Peyer's patch (tissue), 4 donors: Measurements from ENCODE around the gene CDHR5. TPM values are rescaled to one million over a fixed set of nuclear protein-coding genes. Genes with fewer than 3 reads are reported as not detected.
A peak's percentile ranks its signal among the peaks of the same experiment; 100 is the strongest.

Experiments used
- DNase-seq, 3 donors: peaks; one replicate each; pipeline ENCODE4 v3.0.0-alpha.2; 2017 to 2019
- H3K27ac ChIP-seq, 4 donors: fragments of 200-600 bp; sonication (generic); one replicate each; pipeline ENCODE4 v1.5.1; 2016 to 2019
- H3K27me3 ChIP-seq, 2 donors: fragments of 200-600 bp; sonication (generic); one replicate each; pipeline ENCODE4 v1.5.1; 2019
- H3K36me3 ChIP-seq, 3 donors: fragments of 200-600 bp; sonication (generic); one replicate each; pipeline ENCODE4 v1.5.1; 2016 to 2019
- H3K4me1 ChIP-seq, 4 donors: fragments of 200-600 bp; sonication (generic); one replicate each; pipeline ENCODE4 v1.5.1; 2016 to 2019
- H3K4me3 ChIP-seq, 4 donors: fragments of 200-600 bp; sonication (generic); 1 replicate in 3 of 4; 2 replicates in 1 of 4; pipeline ENCODE4 v1.5.1; 2016 to 2019; ENCODE audit warnings: mild to moderate bottlenecking in 1 of 4
- H3K9me3 ChIP-seq, 4 donors: fragments of 200-600 bp; sonication (generic); one replicate each; pipeline ENCODE4 v1.5.1; 2016 to 2019; ENCODE audit warnings: mild to moderate bottlenecking in 1 of 4
- CTCF ChIP-seq, 6 experiments: fragments of 450-650 bp in 4 of 6; fragments of 200-600 bp in 2 of 6; sonication (generic) in 1 of 6; IDR thresholded peaks; one replicate each; pipeline ENCODE4 v1.5.1; 2017 to 2019; ENCODE audit warnings: antibody characterized with exemption in 6 of 6, mild to moderate bottlenecking in 3 of 6, moderate library complexity in 1 of 6
- POLR2A ChIP-seq, 2 donors: fragments of 450-650 bp; IDR thresholded peaks; one replicate each; pipeline ENCODE4 v1.5.1; 2017; ENCODE audit warnings: antibody characterized with exemption in 2 of 2, mild to moderate bottlenecking in 2 of 2, moderate library complexity in 2 of 2
- total RNA-seq, 4 donors: library from RNA; depleted of rRNA; stranded (reverse); fragments of >200 nt; gene quantifications; one replicate each; pipeline ENCODE4 v1.1.0, GENCODE V29; 2016

Gene CDHR5
- total RNA-seq, 4 donors from 2014 or later, result 77.6 to 1,696 (median 1,274) TPM

GRCh38 chr11:665062-665703 lies 40.4 kb upstream of the CDHR5 start:
- DNase-seq, result no peak
- TF ChIP-seq CTCF (IDR thresholded peaks at IDR 0.05) (no peak), POLR2A (IDR thresholded peaks at IDR 0.05) (no peak)
- no peak overlapping the region for H3K4me3 ChIP-seq
- H3K27me3 ChIP-seq, result no peaks in the 10 kb centered on the region
- H3K4me1 ChIP-seq, result no peaks in the 10 kb centered on the region
- H3K36me3 ChIP-seq, result peaks cover 0 to 4% (median 0%) of the 10 kb centered on the region in 3 donors
- peak overlapping the region in 1 of 4 donors; percentile 67 for H3K27ac ChIP-seq
- H3K9me3 ChIP-seq, result no peaks in the 10 kb centered on the region

- peak; percentile 61 to 84 (median 82) for DNase-seq
- Histone ChIP-seq H3K27ac (no peak overlapping the region), H3K36me3 (peaks cover 0 to 11% (median 0%) of the 10 kb centered on the region in 3 donors)
These were observed 38.0 kb upstream of the CDHR5 start for GRCh38 chr11:662689-663274.

GRCh38 chr11:660681-661444 lies 36.1 kb upstream of the CDHR5 start:
- Histone ChIP-seq H3K27ac (no peak overlapping the region), H3K4me1 (peaks cover 0 to 34% (median 7%) of the 10 kb centered on the region in 4 donors), H3K9me3 (no peaks in the 10 kb centered on the region), H3K4me3 (no peak overlapping the region), H3K27me3 (no peaks in the 10 kb centered on the region), H3K36me3 (peaks cover 0 to 11% (median 0%) of the 10 kb centered on the region in 3 donors)
- TF ChIP-seq POLR2A (IDR thresholded peaks at IDR 0.05) (no peak), CTCF (IDR thresholded peaks at IDR 0.05) (no peak)
- DNase-seq, result no peak

More at GRCh38 chr11:662689-663274, 38.0 kb upstream of the CDHR5 start:
- Histone ChIP-seq H3K27me3 (no peaks in the 10 kb centered on the region), H3K4me1 (peaks cover 0 to 16% (median 0%) of the 10 kb centered on the region in 4 donors), H3K4me3 (no peak overlapping the region), H3K9me3 (no peaks in the 10 kb centered on the region)
- TF ChIP-seq POLR2A (IDR thresholded peaks at IDR 0.05), result no peak
- peak; percentile 34 to 90 (median 78) for TF ChIP-seq CTCF (IDR thresholded peaks at IDR 0.05)

- no peak for TF ChIP-seq POLR2A (IDR thresholded peaks at IDR 0.05)
- TF ChIP-seq CTCF (IDR thresholded peaks at IDR 0.05), result no peak
- Histone ChIP-seq H3K27me3 (no peaks in the 10 kb centered on the region), H3K27ac (no peak overlapping the region), H3K4me3 (no peak overlapping the region), H3K4me1 (peaks cover 0 to 40% (median 7%) of the 10 kb centered on the region in 4 donors), H3K36me3 (peaks cover 0 to 11% (median 0%) of the 10 kb centered on the region in 3 donors), H3K9me3 (no peaks in the 10 kb centered on the region)
- no peak for DNase-seq
These were observed 35.5 kb upstream of the CDHR5 start for GRCh38 chr11:660281-660680.

GRCh38 chr11:659532-660085 lies 34.9 kb upstream of the CDHR5 start:
- Histone ChIP-seq H3K9me3 (no peaks in the 10 kb centered on the region), H3K4me1 (peaks cover 0 to 45% (median 7%) of the 10 kb centered on the region in 4 donors), H3K36me3 (peaks cover 0 to 11% (median 0%) of the 10 kb centered on the region in 3 donors), H3K27me3 (no peaks in the 10 kb centered on the region), H3K4me3 (no peak overlapping the region), H3K27ac (peak overlapping the region in 2 of 4 donors; percentile 15 to 84)
- peak in 1 of 3 donors; percentile 48 for DNase-seq
- no peak for TF ChIP-seq POLR2A (IDR thresholded peaks at IDR 0.05)
- no peak for TF ChIP-seq CTCF (IDR thresholded peaks at IDR 0.05)
